ENCODE measurements around the gene KANSL1.

The KANSL1 gene

DNA sequence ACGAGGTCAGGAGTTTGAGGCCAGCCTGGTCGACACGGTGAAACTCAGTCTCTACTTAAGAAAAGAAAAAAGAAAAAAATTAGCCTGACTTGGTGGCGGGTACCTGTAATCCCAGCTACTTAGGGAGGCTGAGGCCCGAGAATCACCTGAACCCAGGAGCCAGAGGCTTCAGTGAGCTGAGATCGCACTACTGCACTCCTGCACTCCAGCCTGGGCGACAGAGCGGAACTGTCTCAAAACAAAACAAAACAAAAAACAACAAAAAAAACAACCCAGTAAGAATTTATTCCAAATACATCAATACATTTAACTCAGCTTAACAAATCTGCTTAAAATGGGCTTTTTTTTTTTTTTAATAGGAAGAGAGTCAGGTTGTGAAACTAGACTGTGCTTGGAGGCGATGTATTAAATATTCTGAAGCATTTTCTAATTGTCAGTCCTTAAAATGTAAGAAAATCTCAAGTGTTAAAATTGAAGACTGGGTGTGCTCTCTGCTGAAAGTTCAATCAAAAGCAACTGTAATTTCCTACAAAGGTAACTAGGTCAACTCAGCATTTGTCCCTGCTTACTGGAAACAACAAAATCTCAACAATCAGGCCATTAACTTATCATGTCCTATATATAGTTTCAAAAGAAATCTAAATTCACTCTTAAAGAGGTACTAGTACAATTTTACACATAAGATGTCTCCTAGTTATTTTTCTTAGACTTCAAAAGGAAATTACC, 23.2 kb downstream of the KANSL1 start:
- no peak for DNase-seq (ENCODE audit: low spot score)

- peak; percentile 80 for DNase-seq (ENCODE audit: low spot score)
These were observed 25.2 kb downstream of the KANSL1 start for GRCh38 chr17:46167826-46168569.

GRCh38 chr17:46167267-46167666, 26.0 kb downstream of the KANSL1 start:
- DNase-seq (ENCODE audit: low spot score) = no peak

GRCh38 chr17:46166692-46167249, 26.5 kb downstream of the KANSL1 start:
- DNase-seq (ENCODE audit: low spot score) = no peak

- DNase-seq (ENCODE audit: low spot score) = no peak
These were observed 29.2 kb downstream of the KANSL1 start for GRCh38 chr17:46163929-46164594.

DNA sequence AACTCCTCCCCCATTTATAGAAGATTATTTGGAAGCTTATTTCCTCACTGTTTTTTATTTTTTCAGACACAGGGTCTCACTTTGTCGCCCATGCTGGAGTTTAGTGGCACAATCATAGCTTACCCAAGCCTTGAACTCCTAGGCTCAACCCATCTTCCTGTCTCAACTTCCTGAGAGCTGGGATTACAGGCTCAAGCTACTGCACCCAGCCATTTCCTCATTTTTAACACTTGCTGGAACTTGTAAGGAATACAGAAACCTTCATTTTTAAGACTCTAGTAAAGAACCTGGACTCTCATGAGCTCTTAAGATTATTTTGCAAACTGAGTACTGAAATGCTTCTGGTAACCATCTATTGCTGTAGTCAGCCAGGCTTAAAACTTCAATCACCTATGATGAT, 29.9 kb downstream of the KANSL1 start:
- DNase-seq (ENCODE audit: low spot score) = no peak

DNA sequence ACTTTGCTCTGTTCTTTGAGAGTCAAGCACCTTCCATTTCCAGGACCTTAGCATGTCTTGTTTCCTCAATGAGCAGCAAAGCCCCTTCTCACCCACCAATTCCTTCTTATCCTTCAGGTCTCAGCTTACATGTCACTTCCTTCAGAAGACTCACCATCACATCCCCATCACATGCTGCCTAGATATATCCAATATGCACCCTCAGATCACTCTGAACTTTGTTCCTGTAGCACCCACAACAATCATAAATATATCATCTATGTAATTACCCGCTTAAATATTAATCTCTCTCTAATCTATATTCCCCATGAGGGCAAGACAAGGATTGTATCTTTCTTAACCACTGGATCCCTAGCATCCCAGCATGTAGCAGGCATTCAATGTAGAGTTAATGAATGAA, 30.4 kb downstream of the KANSL1 start:
- no peak for DNase-seq (ENCODE audit: low spot score)

- DNase-seq (ENCODE audit: low spot score) = no peak
These were observed 33.1 kb downstream of the KANSL1 start for GRCh38 chr17:46160169-46160568.

- DNase-seq (ENCODE audit: low spot score) = peak; percentile 90
These were observed 33.5 kb downstream of the KANSL1 start for GRCh38 chr17:46159686-46160085.

DNA sequence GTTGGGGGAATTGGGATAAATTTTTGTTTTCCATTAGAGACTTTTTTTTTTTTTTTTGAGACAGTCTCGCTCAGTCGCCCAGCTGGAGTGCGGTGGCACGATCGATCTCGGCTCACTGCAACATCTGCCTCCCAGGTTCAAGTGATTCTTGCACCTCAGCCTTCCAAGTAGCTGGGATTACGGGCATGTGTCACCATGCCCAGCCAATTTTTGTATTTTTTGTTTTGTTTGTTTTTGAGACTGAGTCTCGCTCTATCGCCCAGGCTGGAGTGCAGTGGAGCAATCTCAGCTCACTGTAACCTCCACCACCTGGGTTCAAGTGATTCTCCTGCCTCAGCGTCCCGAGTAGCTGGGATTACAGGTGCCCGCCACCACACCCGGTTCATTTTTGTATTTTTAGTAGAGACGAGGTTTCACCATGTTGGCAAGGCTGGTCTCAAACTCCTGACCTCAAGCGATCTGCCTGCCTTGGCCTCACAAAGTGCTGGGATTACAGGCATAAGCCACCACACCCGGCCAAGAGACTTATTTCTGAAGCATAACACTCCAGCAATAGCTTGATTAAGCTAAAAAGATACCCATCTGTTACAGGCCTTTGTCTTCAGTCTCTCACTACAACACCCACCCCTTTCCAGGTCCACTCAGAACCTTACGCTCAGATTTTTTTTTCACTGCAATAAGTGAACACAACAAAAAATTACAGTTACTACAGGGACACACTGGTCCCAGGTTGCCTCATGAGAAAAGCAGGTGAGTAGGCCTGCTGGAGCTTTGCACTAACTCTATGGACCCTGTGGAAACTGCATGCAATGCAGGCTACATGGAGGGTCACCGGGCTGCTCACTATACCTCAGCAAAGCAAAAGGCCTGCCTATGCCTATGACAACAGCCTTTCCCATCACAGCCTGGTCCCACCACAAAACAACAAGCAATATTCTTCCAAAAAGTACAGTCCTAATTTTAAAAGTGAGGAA, 34.6 kb downstream of the KANSL1 start:
- no peak for DNase-seq (ENCODE audit: low spot score)

DNA sequence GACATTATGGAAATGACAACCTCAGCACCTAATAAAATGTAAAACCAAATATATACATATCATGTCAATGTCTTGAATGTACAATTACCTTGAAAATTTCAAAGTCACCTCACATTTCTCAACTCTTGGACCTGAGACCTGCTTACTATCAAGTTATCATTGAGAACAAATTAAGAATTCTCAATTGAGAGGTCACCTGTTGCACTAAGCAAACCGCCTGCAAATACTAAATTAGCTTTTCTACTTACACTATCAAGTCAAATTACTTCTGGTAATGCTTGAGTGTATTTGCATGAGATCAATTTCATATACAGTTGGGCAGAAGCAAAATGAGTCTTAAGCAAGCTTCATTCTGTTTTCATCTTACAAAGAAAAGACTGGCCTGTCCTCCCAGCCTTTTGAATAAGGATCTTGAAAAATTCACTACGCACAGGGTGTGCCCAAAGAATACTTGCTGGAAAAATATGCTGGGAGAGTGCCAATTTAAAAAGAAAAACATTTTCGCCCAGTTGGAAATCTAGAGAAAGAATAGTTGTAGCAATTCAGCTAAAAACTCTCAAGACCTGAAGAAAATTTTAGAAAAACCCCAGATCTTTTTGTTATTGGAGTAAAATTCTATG, 35.7 kb downstream of the KANSL1 start:
- peak; percentile 70 for DNase-seq (ENCODE audit: low spot score)

- DNase-seq (ENCODE audit: low spot score) = no peak
These were observed 38.9 kb downstream of the KANSL1 start for GRCh38 chr17:46154151-46154816.

GRCh38 chr17:46152423-46152822, 40.8 kb downstream of the KANSL1 start:
- no peak for DNase-seq (ENCODE audit: low spot score)

DNA sequence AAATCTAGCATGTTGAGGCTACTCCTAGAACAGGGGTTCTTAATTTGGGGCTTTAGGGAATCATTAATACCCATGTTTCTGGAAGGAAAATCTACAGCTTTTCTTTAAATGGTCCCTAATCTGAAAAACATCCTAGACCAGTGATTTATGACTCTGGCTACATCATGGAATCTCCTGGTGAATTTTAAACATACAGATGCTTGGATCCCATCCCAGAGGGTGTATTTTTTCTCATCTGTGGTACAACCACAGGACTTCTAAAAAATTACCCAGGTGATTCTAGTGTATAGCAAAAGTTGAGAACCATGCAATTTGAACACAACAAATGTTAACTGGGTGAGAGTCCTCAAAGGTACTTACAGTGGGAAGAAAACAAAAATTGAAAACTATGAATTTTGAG, 41.5 kb downstream of the KANSL1 start:
- no peak for DNase-seq (ENCODE audit: low spot score)

GRCh38 chr17:46150216-46150963, 42.8 kb downstream of the KANSL1 start:
- no peak for DNase-seq (ENCODE audit: low spot score)

DNA sequence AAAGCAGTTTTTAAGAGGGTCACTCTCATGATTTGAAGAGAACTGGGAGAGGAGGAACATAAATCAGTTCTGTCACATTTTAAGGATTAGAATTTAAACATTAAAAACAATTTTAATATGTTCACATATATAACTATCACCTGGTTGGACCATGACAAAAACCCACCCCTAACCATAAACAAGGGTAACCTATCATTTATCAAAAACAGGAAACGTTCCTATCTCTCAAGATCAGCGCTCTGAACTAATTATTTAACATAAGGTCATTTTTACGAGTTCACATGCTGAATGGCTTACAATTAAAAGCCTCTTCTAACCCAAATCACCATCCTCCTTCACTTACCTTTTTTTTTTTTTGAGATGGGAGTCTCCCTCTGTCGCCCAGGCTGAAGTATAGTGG, 45.0 kb downstream of the KANSL1 start:
- DNase-seq (ENCODE audit: low spot score) = no peak

DNA sequence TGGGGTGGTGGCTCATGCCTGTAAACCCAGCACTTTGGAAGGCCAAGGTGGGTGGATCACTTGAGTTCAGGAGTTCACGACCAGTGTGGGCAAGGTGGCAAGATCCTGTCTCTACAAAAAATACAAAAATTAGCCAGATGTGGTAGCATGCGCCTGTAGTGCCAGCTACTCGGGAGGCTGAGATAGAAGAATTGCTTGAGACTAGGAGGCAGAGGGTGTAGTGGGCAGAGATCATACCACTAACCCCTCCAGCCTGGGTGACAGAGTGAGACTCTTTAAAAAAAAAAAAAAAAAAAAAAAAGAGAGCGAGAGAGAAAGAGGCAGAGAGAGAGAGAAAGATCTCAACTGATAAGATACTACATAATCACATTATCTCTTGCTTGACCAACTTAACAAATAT, 45.9 kb downstream of the KANSL1 start:
- DNase-seq (ENCODE audit: low spot score) = no peak

- DNase-seq (ENCODE audit: low spot score) = peak; percentile 58
These were observed 49.0 kb downstream of the KANSL1 start for GRCh38 chr17:46144246-46144645.

DNA sequence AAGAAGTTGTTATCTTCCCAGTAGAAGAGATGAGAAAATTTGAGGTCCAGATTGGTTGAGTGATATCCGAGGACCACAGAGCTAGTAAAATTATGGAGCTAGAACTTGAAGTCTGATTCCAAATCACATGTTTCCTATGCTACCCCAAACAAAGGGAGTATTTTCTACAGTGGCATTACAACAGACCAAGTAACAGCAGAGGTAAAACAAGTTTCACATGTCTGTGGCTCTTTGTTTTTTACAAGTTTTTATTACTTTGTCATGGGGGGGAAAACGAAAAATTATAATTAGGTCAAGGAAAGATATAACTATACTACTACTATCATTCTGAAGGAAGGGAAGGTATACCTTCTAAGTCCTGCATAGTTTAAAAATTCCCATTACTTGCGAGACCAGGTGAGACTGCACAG, 49.4 kb downstream of the KANSL1 start:
- no peak for DNase-seq (ENCODE audit: low spot score)

DNA sequence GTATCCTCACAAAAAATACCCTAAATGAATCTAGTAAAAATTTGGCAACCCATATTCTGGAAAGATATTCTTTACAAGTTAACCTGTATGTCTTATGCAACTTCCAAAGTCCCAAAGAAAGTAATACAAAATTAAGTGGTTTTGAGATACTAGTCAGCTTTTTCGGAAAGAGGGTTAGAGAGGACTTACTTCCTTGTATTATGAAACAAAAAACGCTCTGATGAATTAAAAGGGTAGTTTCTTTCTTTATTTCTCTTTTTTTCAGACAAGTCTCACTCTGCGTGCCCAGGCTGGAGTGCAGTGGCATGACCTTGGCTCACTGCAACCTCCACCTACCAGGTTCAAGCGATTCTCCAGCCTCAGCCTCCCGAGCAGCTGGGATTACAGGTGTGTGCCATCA, 51.6 kb downstream of the KANSL1 start:
- DNase-seq (ENCODE audit: low spot score) = no peak
